Right lobe of liver (tissue), 6 donors: ENCODE results near the gene CIRBP. TPM values are rescaled to one million over a fixed set of nuclear protein-coding genes. Genes with fewer than 3 reads are reported as not detected.
A peak's percentile ranks its signal among the peaks of the same experiment; 100 is the strongest.

Experiments used
- ATAC-seq, 4 donors: fragments of 200-7000 bp; cut with Tn5 transposase; one replicate each; pipeline ENCODE4 v1.9.1; 2020; ENCODE audit warnings: mild to moderate bottlenecking in 4 of 4, moderate library complexity in 4 of 4
- DNase-seq, 3 donors: peaks; one replicate each; pipeline ENCODE4 v3.0.0-alpha.2; 2020
- H3K27ac ChIP-seq, 3 donors: fragments of 200-600 bp; one replicate each; pipeline ENCODE4 v1.8.0; 2022
- H3K27me3 ChIP-seq, 2 donors: fragments of 200-600 bp; one replicate each; pipeline ENCODE4 v1.8.0; 2022
- H3K36me3 ChIP-seq, 4 donors: fragments of 200-600 bp; sonication (generic) in 1 of 4; one replicate each; pipeline versions ENCODE4 v1.5.1 to v1.8.0; 2017 to 2022; ENCODE audit warnings: control low read depth in 1 of 4
- H3K4me1 ChIP-seq, 4 donors: fragments of 200-600 bp; sonication (generic) in 1 of 4; one replicate each; pipeline versions ENCODE4 v1.5.1 to v1.8.0; 2017 to 2022; ENCODE audit warnings: control low read depth in 1 of 4
- H3K4me3 ChIP-seq, 3 donors: fragments of 200-600 bp; one replicate each; pipeline ENCODE4 v1.8.0; 2022
- H3K9me3 ChIP-seq, 4 donors: fragments of 200-600 bp; sonication (generic) in 1 of 4; one replicate each; pipeline versions ENCODE4 v1.5.1 to v1.8.0; 2017 to 2022; ENCODE audit warnings: control low read depth in 1 of 4
- POLR2A ChIP-seq: fragments of 450-650 bp; IDR thresholded peaks from one replicate; pipeline ENCODE4 v1.6.1; 2017; ENCODE audit warnings: antibody characterized with exemption, mild to moderate bottlenecking
- WGBS: methylation state at CpG from one replicate; pipeline ENCODE4 v1.1.6; 2018; ENCODE audit warnings: low coverage, low lambda C conversion rate; ENCODE audit not compliant: insufficient coverage; ENCODE audit errors: missing lambda C conversion rate; 5-methylcytosine and 5-hydroxymethylcytosine counted together
- intact Hi-C, 2 donors: fragments of 100-400 bp; cut with DNase I; formaldehyde crosslinking; loops; one replicate each; pipeline versions ENCODE4 v1.11.2 to v1.14.1; 2022
- total RNA-seq, 6 experiments: library from RNA; depleted of rRNA in 2 of 6; stranded (reverse); fragments of >200 nt in 2 of 6; fragmentation: NEBNext Ultra II Directional in 3 of 6; extraction: Animal tissue kit (Norgen Biotek cat#: 25700) in 3 of 6; gene quantifications; one replicate each; pipeline versions ENCODE4 v1.1.0 to v1.2.4, GENCODE V29; 2016 to 2023
- TF ChIP-seq, protein P1 (sequence below), 4 donors: fragments of 200-600 bp in 3 of 4; fragments of 450-650 bp in 1 of 4; IDR thresholded peaks; one replicate each; pipeline versions ENCODE4 v1.5.1 to v1.8.0; 2016 to 2022; ENCODE audit warnings: antibody characterized with exemption in 4 of 4, mild to moderate bottlenecking in 2 of 4
- donor health status: DM: no; HTN: yes; CAD: no.
- donor health status: DM: no; HTN: no; CAD: no.
- donor health status: DM: no; HTN: no; CAD: no.
- donor health status: DM: no; HTN: yes; CAD: no.
- donor health status: DM: no; HTN: yes; CAD: no.

The CIRBP gene
- total RNA-seq, 6 experiments from 2014 or later, result 69.2 to 111 (median 89.5) TPM

DNA sequence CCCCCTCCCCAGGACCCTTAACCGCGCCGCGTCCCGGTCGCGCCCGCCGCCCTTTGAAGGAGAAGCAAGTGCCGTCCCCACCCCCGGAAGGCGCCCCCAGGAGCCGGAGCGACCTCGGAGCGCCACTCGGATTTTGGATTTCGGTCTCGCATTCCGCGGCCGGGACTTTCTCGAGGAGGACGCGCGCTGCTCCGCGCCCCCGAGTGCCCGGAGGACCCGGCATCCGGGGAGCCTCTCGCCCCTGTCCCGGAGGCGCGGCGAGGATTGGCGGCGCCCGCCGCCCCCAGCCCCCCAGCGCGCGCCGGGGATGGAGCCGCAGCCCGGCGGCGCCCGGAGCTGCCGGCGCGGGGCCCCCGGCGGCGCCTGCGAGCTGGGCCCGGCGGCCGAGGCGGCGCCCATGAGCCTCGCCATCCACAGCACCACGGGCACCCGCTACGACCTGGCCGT lies 19.1 kb upstream of the CIRBP start:
- H3K27ac ChIP-seq, result peak overlapping the region; percentile 76 to 97 (median 94)
- no peak for TF ChIP-seq POLR2A
- TF ChIP-seq, protein P1, sequence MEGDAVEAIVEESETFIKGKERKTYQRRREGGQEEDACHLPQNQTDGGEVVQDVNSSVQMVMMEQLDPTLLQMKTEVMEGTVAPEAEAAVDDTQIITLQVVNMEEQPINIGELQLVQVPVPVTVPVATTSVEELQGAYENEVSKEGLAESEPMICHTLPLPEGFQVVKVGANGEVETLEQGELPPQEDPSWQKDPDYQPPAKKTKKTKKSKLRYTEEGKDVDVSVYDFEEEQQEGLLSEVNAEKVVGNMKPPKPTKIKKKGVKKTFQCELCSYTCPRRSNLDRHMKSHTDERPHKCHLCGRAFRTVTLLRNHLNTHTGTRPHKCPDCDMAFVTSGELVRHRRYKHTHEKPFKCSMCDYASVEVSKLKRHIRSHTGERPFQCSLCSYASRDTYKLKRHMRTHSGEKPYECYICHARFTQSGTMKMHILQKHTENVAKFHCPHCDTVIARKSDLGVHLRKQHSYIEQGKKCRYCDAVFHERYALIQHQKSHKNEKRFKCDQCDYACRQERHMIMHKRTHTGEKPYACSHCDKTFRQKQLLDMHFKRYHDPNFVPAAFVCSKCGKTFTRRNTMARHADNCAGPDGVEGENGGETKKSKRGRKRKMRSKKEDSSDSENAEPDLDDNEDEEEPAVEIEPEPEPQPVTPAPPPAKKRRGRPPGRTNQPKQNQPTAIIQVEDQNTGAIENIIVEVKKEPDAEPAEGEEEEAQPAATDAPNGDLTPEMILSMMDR (IDR thresholded peaks at IDR 0.05), result no peak
- WGBS, result 1% methylated on average over 16 of the region's 67 CpGs
- H3K4me1 ChIP-seq, result peaks cover 0 to 63% (median 28%) of the 10 kb centered on the region in 4 donors
- ATAC-seq, result no peak
- peak overlapping the region; percentile 74 to 92 (median 86) for H3K4me3 ChIP-seq
- peaks cover 11 to 21% (median 12%) of the 10 kb centered on the region in 4 donors for H3K36me3 ChIP-seq
- H3K27me3 ChIP-seq, result no peaks in the 10 kb centered on the region
- intact Hi-C loops, result no loop called here
- no peak for DNase-seq
- no peaks in the 10 kb centered on the region for H3K9me3 ChIP-seq

DNA sequence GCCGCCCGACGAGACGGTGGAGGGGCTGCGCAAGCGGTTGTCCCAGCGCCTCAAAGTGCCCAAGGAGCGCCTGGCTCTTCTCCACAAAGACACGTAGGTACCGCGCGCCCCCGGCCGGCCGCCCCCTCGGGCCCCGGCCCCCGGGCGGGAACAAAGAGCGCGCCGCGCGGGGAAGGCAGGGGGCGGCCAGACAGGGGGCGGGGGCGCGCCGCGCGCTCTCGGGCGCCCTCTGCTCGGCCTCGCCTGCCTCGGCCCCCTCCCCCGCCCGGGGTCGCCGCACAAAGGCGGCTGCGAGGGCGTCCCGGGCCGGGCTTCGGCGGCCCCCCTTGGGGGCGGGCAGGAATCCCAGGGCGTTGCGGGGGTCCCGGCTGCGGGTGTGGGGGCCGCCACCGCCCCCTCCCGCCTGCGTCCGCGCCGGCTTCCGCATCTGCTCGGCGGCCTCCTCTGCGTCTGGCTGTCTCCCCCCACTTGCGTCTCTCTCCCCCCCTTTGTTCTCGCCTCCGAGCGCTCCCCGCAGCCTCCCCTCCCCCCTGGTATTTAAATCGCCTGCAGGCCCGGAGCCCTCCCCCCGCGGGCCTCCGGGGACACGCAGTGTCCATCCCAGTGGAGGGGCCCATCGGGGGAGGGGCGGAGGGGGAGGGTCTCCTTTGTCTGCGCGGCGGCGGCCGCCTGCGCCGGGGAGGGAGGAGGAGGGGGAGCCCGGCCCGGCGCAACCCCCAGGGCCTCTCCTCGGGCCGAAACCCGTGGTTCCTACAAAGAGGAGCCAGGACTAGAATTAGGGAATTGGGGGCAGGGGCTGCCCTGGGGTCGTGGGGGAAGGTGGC lies 18.5 kb upstream of the CIRBP start:
- Histone ChIP-seq H3K9me3 (no peaks in the 10 kb centered on the region), H3K36me3 (peaks cover 17 to 27% (median 18%) of the 10 kb centered on the region in 4 donors), H3K4me3 (peak overlapping the region; percentile 74 to 92 (median 86)), H3K4me1 (peaks cover 0 to 63% (median 27%) of the 10 kb centered on the region in 4 donors), H3K27me3 (no peaks in the 10 kb centered on the region), H3K27ac (peak overlapping the region; percentile 76 to 97 (median 94))
- DNase-seq, result peak in 1 of 3 donors; percentile 60
- intact Hi-C loops, result no loop called here
- no peak for ATAC-seq
- WGBS, result under 1% methylated on average over 26 of the region's 90 CpGs
- TF ChIP-seq, protein P1 (IDR thresholded peaks at IDR 0.05), result no peak
- no peak for TF ChIP-seq POLR2A

DNA sequence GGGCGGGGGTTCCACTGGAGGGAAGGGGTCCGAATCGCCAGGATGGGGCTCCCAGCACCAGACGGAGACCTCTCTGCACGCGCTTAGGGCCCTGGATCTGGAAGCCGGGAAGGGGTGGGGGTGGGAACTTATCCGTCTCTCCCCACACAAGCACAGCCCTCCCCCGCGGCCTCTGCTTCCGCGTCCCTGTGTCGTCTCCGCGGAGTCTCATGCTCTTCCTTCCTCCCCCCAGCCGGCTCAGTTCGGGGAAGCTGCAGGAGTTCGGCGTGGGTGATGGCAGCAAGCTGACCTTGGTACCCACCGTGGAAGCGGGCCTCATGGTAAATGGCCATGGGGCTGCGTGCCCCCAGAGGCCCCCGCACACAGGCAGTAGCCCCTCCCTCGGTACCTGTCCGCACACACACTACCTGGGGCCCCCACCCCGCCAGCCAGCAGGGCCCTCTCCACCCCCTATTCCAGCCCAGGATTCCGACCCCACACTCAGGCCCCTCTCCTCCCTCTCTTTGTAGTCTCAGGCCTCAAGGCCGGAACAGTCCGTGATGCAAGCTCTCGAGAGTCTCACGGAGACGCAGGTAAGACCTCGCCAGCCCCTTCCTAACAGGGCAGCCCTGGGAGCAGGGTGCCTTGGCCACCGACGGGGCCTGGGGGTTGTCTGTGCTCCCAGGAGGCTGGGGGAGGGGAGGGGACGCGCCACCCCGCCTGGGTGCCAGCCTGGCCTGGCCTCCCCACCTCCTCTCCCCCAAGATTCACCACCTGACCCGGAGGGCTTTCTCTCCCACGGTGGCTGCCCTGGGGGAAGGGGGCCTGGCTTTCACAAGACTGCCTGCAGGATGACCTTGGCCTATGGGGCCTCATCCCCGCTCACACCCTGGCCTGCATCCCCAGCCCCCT lies 17.6 kb upstream of the CIRBP start:
- peak; percentile 24 for TF ChIP-seq POLR2A
- TF ChIP-seq, protein P1 (IDR thresholded peaks at IDR 0.05), result no peak
- H3K27ac ChIP-seq, result peak overlapping the region; percentile 76 to 97 (median 94)
- H3K9me3 ChIP-seq, result no peaks in the 10 kb centered on the region
- peaks cover 0 to 60% (median 24%) of the 10 kb centered on the region in 4 donors for H3K4me1 ChIP-seq
- 4% methylated on average over 10 of the region's 41 CpGs for WGBS
- peak overlapping the region; percentile 74 to 92 (median 86) for H3K4me3 ChIP-seq
- H3K36me3 ChIP-seq, result peaks cover 17 to 36% (median 25%) of the 10 kb centered on the region in 4 donors
- no peaks in the 10 kb centered on the region for H3K27me3 ChIP-seq
- DNase-seq, result peak; percentile 82 to 89 (median 85)
- peak; percentile 0 to 1 (median 0) for ATAC-seq
- intact Hi-C loops, result no loop called here

DNA sequence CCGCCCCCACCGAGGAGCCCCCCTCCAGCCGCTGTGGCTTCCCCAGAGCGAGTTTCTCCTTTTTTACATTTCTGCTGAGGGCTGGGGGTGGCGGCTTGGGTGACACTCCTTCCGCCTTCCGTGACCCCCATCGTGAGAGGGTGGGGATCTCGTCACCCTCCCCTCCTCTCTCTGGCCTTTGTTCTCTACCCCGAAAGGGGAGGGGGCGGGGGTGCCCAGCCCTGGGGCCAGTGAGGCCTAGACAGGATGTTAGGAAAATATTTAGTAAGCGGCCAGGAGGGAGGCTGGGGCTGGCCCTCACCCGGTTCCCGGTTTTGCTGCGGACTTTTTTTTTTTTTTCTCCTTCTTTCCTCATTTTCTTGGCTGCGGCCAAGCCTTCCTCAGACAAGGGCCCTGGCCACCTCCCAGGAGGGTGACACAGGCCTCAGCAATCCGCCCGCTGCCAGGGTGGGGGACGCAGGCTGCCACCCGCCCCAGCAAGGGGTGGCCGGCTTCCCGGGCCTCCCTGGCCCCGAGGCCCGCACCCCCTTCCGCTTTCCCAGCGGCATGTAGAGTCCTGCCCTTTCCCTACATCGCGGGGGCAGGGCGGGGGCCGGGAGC lies 16.8 kb upstream of the CIRBP start:
- no peaks in the 10 kb centered on the region for H3K27me3 ChIP-seq
- peak; percentile 8 to 34 (median 21) for ATAC-seq
- H3K27ac ChIP-seq, result peak overlapping the region; percentile 76 to 97 (median 94)
- peaks cover 17 to 44% (median 29%) of the 10 kb centered on the region in 4 donors for H3K36me3 ChIP-seq
- no peaks in the 10 kb centered on the region for H3K9me3 ChIP-seq
- peak; percentile 85 to 93 (median 92) for DNase-seq
- H3K4me3 ChIP-seq, result peak overlapping the region; percentile 74 to 92 (median 86)
- peaks cover 0 to 60% (median 22%) of the 10 kb centered on the region in 4 donors for H3K4me1 ChIP-seq
- TF ChIP-seq, protein P1 (IDR thresholded peaks at IDR 0.05), result no peak
- TF ChIP-seq POLR2A, result peak; percentile 32
- 2% methylated on average over 24 of the region's 30 CpGs for WGBS
- intact Hi-C loops, result no loop called here
